IMR-90 (cell line): ENCODE measurements around the gene PHC1. TPM values are rescaled to one million over a fixed set of nuclear protein-coding genes. Genes with fewer than 3 reads are reported as not detected.

Experiments used
- ATAC-seq: fragments of 200-7000 bp; cut with Tn5 transposase; 2 replicates; pipeline ENCODE4 v1.9.1; 2020; ENCODE audit warnings: low read depth, mild to moderate bottlenecking, moderate library complexity
- BruUV-seq: library from RNA; stranded (reverse); fragments of 400-500 nt; replicated peaks from 2 replicates; lab custom pipeline; 2021; lab: Mats Ljungman, UMichigan
- CTCF ChIA-PET: fragments of 300-600 bp; formaldehyde crosslinking; extraction: SDS; loops from one replicate; lab custom pipeline; 2021; ENCODE audit warnings: antibody characterized with exemption; lab: Yijun Ruan, JAX
- POLR2A ChIA-PET: fragments of 300-600 bp; sonication (Branson Sonifier 250); formaldehyde crosslinking; loops from one replicate; lab custom pipeline; 2022; ENCODE audit warnings: antibody characterized with exemption; ENCODE audit not compliant: unreplicated experiment; lab: Charles Lee
- DNase-seq: peaks from one replicate; pipeline ENCODE4 v3.0.0; 2013
- H2AFZ ChIP-seq: replicated peaks from 2 replicates; pipeline ENCODE3; 2013; ENCODE audit warnings: low read length, mild to moderate bottlenecking; ENCODE audit not compliant: poor library complexity
- H2AK5ac ChIP-seq: 2 replicates; pipeline ENCODE4 v1.6.1; 2013; ENCODE audit warnings: low read depth, low read length, inconsistent platforms
- H2AK9ac ChIP-seq: replicated peaks from 2 replicates; pipeline ENCODE3; 2013; ENCODE audit warnings: mild to moderate bottlenecking, low read depth, low read length, moderate library complexity; ENCODE audit not compliant: poor library complexity
- H2BK120ac ChIP-seq: 2 replicates; pipeline ENCODE4 v1.6.1; 2013; ENCODE audit warnings: low read depth, low read length, inconsistent platforms
- H2BK15ac ChIP-seq: 3 replicates; pipeline ENCODE4 v1.6.1; 2013; ENCODE audit warnings: low read depth, low read length, inconsistent platforms
- H2BK20ac ChIP-seq: 2 replicates; pipeline ENCODE4 v1.6.1; 2013; ENCODE audit warnings: low read depth, mild to moderate bottlenecking, inconsistent platforms, low read length, moderate library complexity
- H2BK5ac ChIP-seq: 2 replicates; pipeline ENCODE4 v1.6.1; 2013; ENCODE audit warnings: mild to moderate bottlenecking, low read depth, low read length, inconsistent platforms; ENCODE audit not compliant: poor library complexity, severe bottlenecking
- H3K14ac ChIP-seq: replicated peaks from 2 replicates; pipeline ENCODE4 v1.6.1; 2013; ENCODE audit warnings: low read depth, low read length, inconsistent platforms
- H3K18ac ChIP-seq: 2 replicates; pipeline ENCODE4 v1.6.1; 2013; ENCODE audit warnings: low read depth, low read length, control low read depth
- H3K23ac ChIP-seq: 2 replicates; pipeline ENCODE4 v1.6.1; 2013; ENCODE audit warnings: low read depth, low read length, inconsistent platforms
- H3K27ac ChIP-seq: 2 replicates; pipeline ENCODE4 v1.5.1; 2013; ENCODE audit warnings: mild to moderate bottlenecking, control low read depth, low read length; ENCODE audit not compliant: insufficient read depth
- H3K27me3 ChIP-seq: 2 replicates; pipeline ENCODE4 v1.6.1; 2013; ENCODE audit warnings: low read length; ENCODE audit not compliant: control insufficient read depth, insufficient read depth
- H3K36me3 ChIP-seq: 2 replicates; pipeline ENCODE4 v1.6.1; 2013; ENCODE audit warnings: low read length, mixed read lengths; ENCODE audit not compliant: control insufficient read depth, insufficient read depth
- H3K4ac ChIP-seq: 2 replicates; pipeline ENCODE4 v1.6.1; 2013; ENCODE audit warnings: low read depth, low read length, inconsistent platforms
- H3K4me1 ChIP-seq: 2 replicates; pipeline ENCODE4 v1.6.1; 2013; ENCODE audit warnings: low read length, mixed read lengths; ENCODE audit not compliant: control insufficient read depth, insufficient read depth
- H3K4me2 ChIP-seq: 2 replicates; pipeline ENCODE4 v1.6.1; 2013; ENCODE audit warnings: low read depth, mild to moderate bottlenecking, control low read depth, low read length, moderate library complexity
- H3K4me3 ChIP-seq: 2 replicates; pipeline ENCODE4 v1.5.1; 2013; ENCODE audit warnings: low read depth, mild to moderate bottlenecking, control low read depth, low read length, moderate library complexity; ENCODE audit not compliant: insufficient read depth
- H3K56ac ChIP-seq: 2 replicates; pipeline ENCODE4 v1.6.1; 2013; ENCODE audit warnings: low read length, inconsistent platforms; ENCODE audit not compliant: insufficient read depth; ENCODE audit errors: extremely low read depth
- H3K79me1 ChIP-seq, 2 experiments: 2 replicates each; pipeline ENCODE4 v1.6.1; 2013; ENCODE audit warnings: low read length in 2 of 2, inconsistent platforms in 1 of 2, low read depth in 1 of 2
- H3K9ac ChIP-seq: 2 replicates; pipeline ENCODE4 v1.6.1; 2013; ENCODE audit warnings: low read depth, low read length, control low read depth
- H3K9me1 ChIP-seq: 2 replicates; pipeline ENCODE4 v1.6.1; 2013; ENCODE audit warnings: low read length, inconsistent platforms; ENCODE audit not compliant: insufficient read depth
- H3K9me3 ChIP-seq: 2 replicates; pipeline ENCODE4 v1.6.1; 2013; ENCODE audit warnings: low read length; ENCODE audit not compliant: control insufficient read depth, insufficient read depth
- H4K20me1 ChIP-seq: 2 replicates; pipeline ENCODE4 v1.6.1; 2013; ENCODE audit warnings: low read length, inconsistent platforms; ENCODE audit not compliant: insufficient read depth
- H4K5ac ChIP-seq: 2 replicates; pipeline ENCODE4 v1.6.1; 2013; ENCODE audit warnings: mild to moderate bottlenecking, low read depth, low read length, control low read depth
- H4K8ac ChIP-seq, 2 experiments: 2 replicates each; pipeline ENCODE4 v1.6.1; 2013; ENCODE audit warnings: low read depth in 2 of 2, low read length in 2 of 2, control low read depth in 1 of 2, inconsistent platforms in 1 of 2
- H4K91ac ChIP-seq: 2 replicates; pipeline ENCODE4 v1.6.1; 2013; ENCODE audit warnings: low read depth, low read length, inconsistent platforms; ENCODE audit not compliant: insufficient read depth
- BHLHE40 ChIP-seq: fragments of 150-350 bp; IDR thresholded peaks from 2 replicates; pipeline ENCODE4 v1.6.1; 2016; ENCODE audit warnings: mild to moderate bottlenecking, low read depth, low read length
- CEBPB ChIP-seq: IDR thresholded peaks from 2 replicates; pipeline ENCODE4 v1.6.1; 2012; ENCODE audit warnings: low read depth, low read length, improper control_type of control experiment
- WGBS, 2 experiments: methylation state at CpG; one replicate each; pipeline versions ENCODE4 v1.1.5 to v1.1.7; 2013; ENCODE audit warnings: missing lambda C conversion rate in 2 of 2; ENCODE audit not compliant: insufficient read length in 1 of 2; ENCODE audit errors: extremely low coverage in 2 of 2; 5-methylcytosine and 5-hydroxymethylcytosine counted together
- dilution Hi-C: fragments of 300-500 bp; cut with HindIII; formaldehyde crosslinking; loops from one replicate; pipeline ENCODE4 v1.14.3; 2018; ENCODE audit warnings: low sequenced_read_pairs; ENCODE audit not compliant: unreplicated experiment
- in situ Hi-C: fragments of 300-500 bp; cut with MboI; formaldehyde crosslinking; loops from 3 replicates; pipeline ENCODE4 v1.14.3; 2019; ENCODE audit warnings: low sequenced_read_pairs, inconsistent platforms, mixed read lengths
- intact Hi-C: fragments of 100-400 bp; cut with micrococcal nuclease; formaldehyde crosslinking; loops from 2 replicates; pipeline ENCODE4 v1.10.0; 2022
- polyA plus RNA-seq, 3 experiments: library from polyadenylated mRNA; depleted of rRNA; stranded (reverse); fragments of >200 nt; gene quantifications; 2 replicates each; pipeline ENCODE4 v1.2.3, GENCODE V29; 2012; ENCODE audit warnings: low replicate concordance in 1 of 3
- total RNA-seq: library from RNA; depleted of rRNA; stranded (reverse); fragments of >200 nt; gene quantifications from 2 replicates; pipeline ENCODE4 v1.2.3, GENCODE V29; 2012
- TF ChIP-seq, protein P1 (sequence below): conservative IDR thresholded peaks from 2 replicates; pipeline ENCODE4 v1.5.1; 2012; ENCODE audit warnings: mild to moderate bottlenecking, low read depth, low read length, improper control_type of control experiment

Gene PHC1
- total and polyA plus RNA-seq, 2 of the 4 experiments (the other 2 are of a cell fraction) = 9.1 to 23.1 TPM

DNA sequence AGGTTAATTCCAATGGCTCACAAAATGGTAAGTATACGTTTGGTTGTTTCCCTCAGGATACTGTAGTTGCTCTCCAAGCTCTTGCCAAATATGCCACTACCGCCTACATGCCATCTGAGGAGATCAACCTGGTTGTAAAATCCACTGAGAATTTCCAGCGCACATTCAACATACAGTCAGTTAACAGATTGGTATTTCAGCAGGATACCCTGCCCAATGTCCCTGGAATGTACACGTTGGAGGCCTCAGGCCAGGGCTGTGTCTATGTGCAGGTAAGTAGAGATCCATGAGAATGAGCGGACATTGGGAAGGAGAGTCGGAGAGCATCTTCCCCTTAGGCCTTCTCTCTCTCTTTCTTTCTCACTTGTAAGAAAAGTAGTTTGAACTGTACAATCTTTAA is 46.5 kb upstream of the PHC1 start:
- H2BK5ac ChIP-seq = no peak overlapping the region
- DNase-seq (no peak), ATAC-seq (no peak)
- no peak overlapping the region for H3K18ac ChIP-seq
- no peak overlapping the region for H3K4ac ChIP-seq
- H3K56ac ChIP-seq = no peak overlapping the region
- H4K5ac ChIP-seq = no peak overlapping the region
- intact Hi-C loops = no loop called here
- no peak overlapping the region for H3K9ac ChIP-seq
- POLR2A ChIA-PET = no interaction called here
- no peak overlapping the region for H2BK120ac ChIP-seq
- BruUV-seq = no TSS peak
- no CpG with 5 or more reads among the region's 6 CpGs for WGBS, 2 experiments
- no peak overlapping the region for H4K91ac ChIP-seq
- H3K36me3 ChIP-seq = no peaks in the 10 kb centered on the region
- no peak overlapping the region for H2AK5ac ChIP-seq
- no peaks in the 10 kb centered on the region for H3K9me1 ChIP-seq
- H2AK9ac ChIP-seq = no peak overlapping the region
- no peak overlapping the region for H3K4me3 ChIP-seq
- H3K23ac ChIP-seq = no peak overlapping the region
- H3K9me3 ChIP-seq = no peaks in the 10 kb centered on the region
- no peaks in the 10 kb centered on the region for H3K27me3 ChIP-seq
- H2AFZ ChIP-seq = no peak overlapping the region
- no peaks in the 10 kb centered on the region for H3K79me1 ChIP-seq
- no peak overlapping the region for H3K27ac ChIP-seq
- H2BK15ac ChIP-seq = no peak overlapping the region
- TF ChIP-seq, protein P1, sequence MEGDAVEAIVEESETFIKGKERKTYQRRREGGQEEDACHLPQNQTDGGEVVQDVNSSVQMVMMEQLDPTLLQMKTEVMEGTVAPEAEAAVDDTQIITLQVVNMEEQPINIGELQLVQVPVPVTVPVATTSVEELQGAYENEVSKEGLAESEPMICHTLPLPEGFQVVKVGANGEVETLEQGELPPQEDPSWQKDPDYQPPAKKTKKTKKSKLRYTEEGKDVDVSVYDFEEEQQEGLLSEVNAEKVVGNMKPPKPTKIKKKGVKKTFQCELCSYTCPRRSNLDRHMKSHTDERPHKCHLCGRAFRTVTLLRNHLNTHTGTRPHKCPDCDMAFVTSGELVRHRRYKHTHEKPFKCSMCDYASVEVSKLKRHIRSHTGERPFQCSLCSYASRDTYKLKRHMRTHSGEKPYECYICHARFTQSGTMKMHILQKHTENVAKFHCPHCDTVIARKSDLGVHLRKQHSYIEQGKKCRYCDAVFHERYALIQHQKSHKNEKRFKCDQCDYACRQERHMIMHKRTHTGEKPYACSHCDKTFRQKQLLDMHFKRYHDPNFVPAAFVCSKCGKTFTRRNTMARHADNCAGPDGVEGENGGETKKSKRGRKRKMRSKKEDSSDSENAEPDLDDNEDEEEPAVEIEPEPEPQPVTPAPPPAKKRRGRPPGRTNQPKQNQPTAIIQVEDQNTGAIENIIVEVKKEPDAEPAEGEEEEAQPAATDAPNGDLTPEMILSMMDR = no peak
- TF ChIP-seq BHLHE40 (no peak), CEBPB (no peak)
- H3K14ac ChIP-seq = no peak overlapping the region
- H4K20me1 ChIP-seq = no peaks in the 10 kb centered on the region
- CTCF ChIA-PET = no interaction called here
- H3K4me1 ChIP-seq = no peaks in the 10 kb centered on the region
- H3K4me2 ChIP-seq = no peak overlapping the region
- dilution Hi-C loops = no loop called here
- no peak overlapping the region for H4K8ac ChIP-seq
- H2BK20ac ChIP-seq = no peak overlapping the region
- in situ Hi-C loops = no loop called here
